Thyroid gland (tissue), 4 donors: ENCODE data around the gene BUD23.

ENCODE experiments used
- POLR2A ChIP-seq, 2 donors: fragments of 450-650 bp; IDR thresholded peaks; one replicate each; pipeline ENCODE4 v1.6.1; 2017; ENCODE audit warnings: antibody characterized with exemption in 2 of 2, mild to moderate bottlenecking in 2 of 2, moderate library complexity in 1 of 2
- TF ChIP-seq, protein P1 (sequence below), 6 experiments: fragments of 200-600 bp in 3 of 6; fragments of 450-650 bp in 3 of 6; sonication (generic) in 3 of 6; IDR thresholded peaks; one replicate each; pipeline ENCODE4 v1.5.1; 2016 to 2019; ENCODE audit warnings: antibody characterized with exemption in 6 of 6, mild to moderate bottlenecking in 2 of 6, inconsistent platforms in 1 of 6, moderate library complexity in 1 of 6

- no peak for TF ChIP-seq POLR2A (IDR thresholded peaks at IDR 0.05)
- TF ChIP-seq, protein P1, sequence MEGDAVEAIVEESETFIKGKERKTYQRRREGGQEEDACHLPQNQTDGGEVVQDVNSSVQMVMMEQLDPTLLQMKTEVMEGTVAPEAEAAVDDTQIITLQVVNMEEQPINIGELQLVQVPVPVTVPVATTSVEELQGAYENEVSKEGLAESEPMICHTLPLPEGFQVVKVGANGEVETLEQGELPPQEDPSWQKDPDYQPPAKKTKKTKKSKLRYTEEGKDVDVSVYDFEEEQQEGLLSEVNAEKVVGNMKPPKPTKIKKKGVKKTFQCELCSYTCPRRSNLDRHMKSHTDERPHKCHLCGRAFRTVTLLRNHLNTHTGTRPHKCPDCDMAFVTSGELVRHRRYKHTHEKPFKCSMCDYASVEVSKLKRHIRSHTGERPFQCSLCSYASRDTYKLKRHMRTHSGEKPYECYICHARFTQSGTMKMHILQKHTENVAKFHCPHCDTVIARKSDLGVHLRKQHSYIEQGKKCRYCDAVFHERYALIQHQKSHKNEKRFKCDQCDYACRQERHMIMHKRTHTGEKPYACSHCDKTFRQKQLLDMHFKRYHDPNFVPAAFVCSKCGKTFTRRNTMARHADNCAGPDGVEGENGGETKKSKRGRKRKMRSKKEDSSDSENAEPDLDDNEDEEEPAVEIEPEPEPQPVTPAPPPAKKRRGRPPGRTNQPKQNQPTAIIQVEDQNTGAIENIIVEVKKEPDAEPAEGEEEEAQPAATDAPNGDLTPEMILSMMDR (IDR thresholded peaks at IDR 0.05) = no peak
Measured at GRCh38 chr7:73723813-73724212, 40.4 kb downstream of the BUD23 start.
